PFSK-1 (cell line): ENCODE measurements around the gene AMPD3.

Experiments
- FOXP2 ChIP-seq: optimal IDR thresholded peaks from 2 replicates; pipeline ENCODE3; 2011; ENCODE audit warnings: borderline replicate concordance, control low read depth, inconsistent platforms; ENCODE audit not compliant: insufficient read depth; ENCODE audit errors: extremely low read length, extremely low read depth
- POLR2AphosphoS5 ChIP-seq: IDR thresholded peaks from 2 replicates; pipeline ENCODE4 v1.6.1; 2012; ENCODE audit warnings: low read depth, mild to moderate bottlenecking, control low read depth, low read length, moderate library complexity
- SIN3A ChIP-seq: IDR thresholded peaks from 2 replicates; pipeline ENCODE4 v1.6.1; 2012; ENCODE audit warnings: mild to moderate bottlenecking, low read length, moderate library complexity, borderline replicate concordance; ENCODE audit not compliant: insufficient read depth
- TAF1 ChIP-seq: IDR thresholded peaks from 2 replicates; pipeline ENCODE4 v1.6.1; 2012; ENCODE audit warnings: low read length, control low read depth, borderline replicate concordance; ENCODE audit not compliant: insufficient read depth
- TF ChIP-seq, protein P1 (sequence below), 2 experiments: IDR thresholded peaks; 2 replicates each; pipeline versions ENCODE4 v1.6.1 to v1.8.0; 2011 to 2012; ENCODE audit warnings: low read depth in 2 of 2, low read length in 2 of 2, control low read depth in 1 of 2, inconsistent platforms in 1 of 2, mild to moderate bottlenecking in 1 of 2, moderate library complexity in 1 of 2; ENCODE audit not compliant: insufficient read depth in 1 of 2

Gene AMPD3

DNA sequence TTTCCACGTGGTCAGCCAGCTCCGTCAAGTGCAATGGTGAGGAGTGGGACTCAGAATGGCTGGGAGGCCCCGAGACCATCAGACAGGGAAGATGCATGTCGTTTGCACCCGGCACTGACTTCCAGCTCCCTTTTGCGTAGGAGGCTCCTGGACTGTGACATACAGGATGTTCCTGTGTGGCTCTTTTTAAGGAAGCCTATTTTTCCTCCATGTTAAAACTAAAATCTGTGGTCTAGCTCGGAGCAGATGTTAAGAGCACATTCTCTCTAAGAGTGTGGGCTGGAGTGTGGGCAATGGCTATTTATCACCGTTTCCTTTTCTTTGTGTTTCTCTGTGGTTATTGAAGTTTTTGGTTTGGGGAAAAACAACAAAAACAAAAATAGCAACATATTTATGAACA, 40.9 kb upstream of the AMPD3 start:
- TF ChIP-seq, protein P1, sequence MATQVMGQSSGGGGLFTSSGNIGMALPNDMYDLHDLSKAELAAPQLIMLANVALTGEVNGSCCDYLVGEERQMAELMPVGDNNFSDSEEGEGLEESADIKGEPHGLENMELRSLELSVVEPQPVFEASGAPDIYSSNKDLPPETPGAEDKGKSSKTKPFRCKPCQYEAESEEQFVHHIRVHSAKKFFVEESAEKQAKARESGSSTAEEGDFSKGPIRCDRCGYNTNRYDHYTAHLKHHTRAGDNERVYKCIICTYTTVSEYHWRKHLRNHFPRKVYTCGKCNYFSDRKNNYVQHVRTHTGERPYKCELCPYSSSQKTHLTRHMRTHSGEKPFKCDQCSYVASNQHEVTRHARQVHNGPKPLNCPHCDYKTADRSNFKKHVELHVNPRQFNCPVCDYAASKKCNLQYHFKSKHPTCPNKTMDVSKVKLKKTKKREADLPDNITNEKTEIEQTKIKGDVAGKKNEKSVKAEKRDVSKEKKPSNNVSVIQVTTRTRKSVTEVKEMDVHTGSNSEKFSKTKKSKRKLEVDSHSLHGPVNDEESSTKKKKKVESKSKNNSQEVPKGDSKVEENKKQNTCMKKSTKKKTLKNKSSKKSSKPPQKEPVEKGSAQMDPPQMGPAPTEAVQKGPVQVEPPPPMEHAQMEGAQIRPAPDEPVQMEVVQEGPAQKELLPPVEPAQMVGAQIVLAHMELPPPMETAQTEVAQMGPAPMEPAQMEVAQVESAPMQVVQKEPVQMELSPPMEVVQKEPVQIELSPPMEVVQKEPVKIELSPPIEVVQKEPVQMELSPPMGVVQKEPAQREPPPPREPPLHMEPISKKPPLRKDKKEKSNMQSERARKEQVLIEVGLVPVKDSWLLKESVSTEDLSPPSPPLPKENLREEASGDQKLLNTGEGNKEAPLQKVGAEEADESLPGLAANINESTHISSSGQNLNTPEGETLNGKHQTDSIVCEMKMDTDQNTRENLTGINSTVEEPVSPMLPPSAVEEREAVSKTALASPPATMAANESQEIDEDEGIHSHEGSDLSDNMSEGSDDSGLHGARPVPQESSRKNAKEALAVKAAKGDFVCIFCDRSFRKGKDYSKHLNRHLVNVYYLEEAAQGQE (IDR thresholded peaks at IDR 0.05; ENCODE audit: insufficient read depth in 1 of 2, low read depth in 2 of 2, low read length in 2 of 2) = no peak
- no peak for TF ChIP-seq FOXP2
- no peak for TF ChIP-seq TAF1
- TF ChIP-seq SIN3A = no peak
- no peak for TF ChIP-seq POLR2AphosphoS5

DNA sequence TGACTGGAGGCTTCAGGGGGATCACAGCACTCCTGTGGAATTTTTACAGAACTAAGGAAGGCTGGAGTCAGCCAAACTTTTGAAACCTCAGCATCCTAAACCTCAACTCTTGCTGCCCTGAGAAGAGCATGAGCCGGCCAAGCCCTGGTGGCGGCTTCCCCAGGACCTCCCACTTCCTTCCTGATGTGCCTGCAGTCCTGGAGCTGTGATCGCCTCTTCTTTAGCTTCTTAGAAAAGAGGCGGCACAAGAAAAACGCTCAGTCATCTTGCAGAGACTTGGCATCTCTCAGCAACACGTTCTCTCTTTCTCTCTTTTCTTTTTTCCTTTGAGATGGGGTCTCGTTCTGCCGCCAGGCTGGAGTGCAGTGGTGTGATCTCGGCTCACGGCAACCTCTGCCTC, 40.4 kb upstream of the AMPD3 start:
- TF ChIP-seq SIN3A (no peak), TAF1 (no peak), POLR2AphosphoS5 (no peak), FOXP2 (no peak)
- TF ChIP-seq, protein P1 (IDR thresholded peaks at IDR 0.05; ENCODE audit: insufficient read depth in 1 of 2, low read depth in 2 of 2, low read length in 2 of 2) = no peak

DNA sequence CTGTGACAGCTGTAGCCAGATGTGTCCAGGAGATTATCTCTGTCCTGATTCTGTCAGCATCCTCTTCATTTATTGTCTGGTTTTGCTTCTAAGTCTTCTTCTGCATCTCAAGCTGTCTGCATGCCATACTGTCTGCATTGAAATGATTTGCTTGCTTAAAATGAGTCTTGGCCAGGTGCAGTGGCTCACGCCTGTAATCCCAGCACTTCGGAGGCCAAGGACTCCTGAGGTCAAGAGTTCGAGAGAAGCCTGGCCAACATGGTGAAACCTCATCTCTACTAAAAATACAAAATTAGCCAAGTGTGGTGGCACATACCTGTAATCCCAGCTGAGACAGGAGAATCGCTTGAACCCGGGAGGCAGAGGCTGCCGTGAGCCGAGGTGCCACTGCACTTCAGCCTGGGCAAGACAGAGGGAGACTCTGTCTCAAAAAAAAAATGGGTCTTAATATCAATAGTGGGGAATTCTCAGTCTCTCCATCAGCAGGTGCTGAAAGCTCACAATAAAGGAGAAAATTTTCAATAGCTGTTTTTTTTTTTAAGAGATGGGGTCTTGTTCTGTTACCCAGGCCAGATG, 39.2 kb upstream of the AMPD3 start:
- TF ChIP-seq FOXP2 = no peak
- TF ChIP-seq SIN3A = no peak
- no peak for TF ChIP-seq POLR2AphosphoS5
- TF ChIP-seq, protein P1 (IDR thresholded peaks at IDR 0.05; ENCODE audit: insufficient read depth in 1 of 2, low read depth in 2 of 2, low read length in 2 of 2) = no peak
- no peak for TF ChIP-seq TAF1

DNA sequence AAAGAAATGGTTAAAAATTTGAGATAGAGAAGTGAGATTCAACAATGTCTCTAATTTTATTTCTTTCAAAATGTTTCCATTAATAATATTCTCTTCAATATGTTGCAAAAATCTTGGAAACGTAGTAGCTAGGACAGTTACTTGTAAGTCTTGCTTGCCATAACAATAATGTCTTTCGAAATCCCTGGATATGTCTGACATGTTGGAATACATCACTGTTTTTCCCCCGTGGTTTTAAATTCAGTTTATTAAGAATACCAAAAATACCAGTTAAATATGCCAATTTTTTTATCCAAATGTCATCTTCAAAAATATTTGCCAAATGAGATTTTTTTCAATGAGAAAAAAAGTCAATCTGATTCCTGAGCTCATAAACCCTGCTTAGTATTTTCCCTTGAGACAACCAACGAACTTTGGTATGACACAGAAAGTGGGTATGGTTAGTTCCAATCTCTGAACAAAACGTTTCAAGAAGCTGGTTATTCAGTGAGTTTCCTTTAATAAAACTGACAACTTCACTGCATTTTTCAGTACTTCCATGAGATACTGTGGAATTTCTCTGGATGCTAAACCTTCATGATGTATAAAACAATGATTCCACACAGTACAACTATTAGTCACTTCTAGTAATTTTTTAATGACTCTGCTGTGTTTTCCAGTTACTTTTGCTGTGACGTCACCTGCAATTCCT, 36.7 kb upstream of the AMPD3 start:
- TF ChIP-seq FOXP2 = no peak
- TF ChIP-seq TAF1 = no peak
- TF ChIP-seq POLR2AphosphoS5 = no peak
- TF ChIP-seq SIN3A = no peak
- TF ChIP-seq, protein P1 (IDR thresholded peaks at IDR 0.05; ENCODE audit: insufficient read depth in 1 of 2, low read depth in 2 of 2, low read length in 2 of 2) = no peak

DNA sequence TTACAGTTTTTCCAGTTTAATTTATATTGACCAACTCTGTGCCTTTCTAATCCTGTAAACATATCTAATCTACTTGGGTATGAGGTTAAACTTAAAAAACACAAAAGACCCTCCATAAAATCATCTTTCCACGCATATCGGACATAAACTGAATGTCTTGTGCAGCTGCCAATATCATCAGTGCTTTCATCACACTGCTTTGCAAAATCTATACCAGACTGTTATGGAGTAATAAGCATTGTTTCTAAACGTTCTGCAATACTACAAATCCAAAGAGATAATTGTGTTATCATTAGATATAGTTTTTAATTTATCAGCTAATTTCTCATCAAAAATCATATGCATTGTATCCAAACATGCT, 36.1 kb upstream of the AMPD3 start:
- TF ChIP-seq, protein P1 (IDR thresholded peaks at IDR 0.05; ENCODE audit: insufficient read depth in 1 of 2, low read depth in 2 of 2, low read length in 2 of 2) = no peak
- TF ChIP-seq POLR2AphosphoS5 (no peak), TAF1 (no peak), SIN3A (no peak), FOXP2 (no peak)
